Measurements from ENCODE around the gene GSDMA.
"Not testable (repeated sequence)": the region's sequence is repeated elsewhere in the genome, so short reads cannot be mapped to it uniquely, and the experiment has no call there.

Gene GSDMA

DNA sequence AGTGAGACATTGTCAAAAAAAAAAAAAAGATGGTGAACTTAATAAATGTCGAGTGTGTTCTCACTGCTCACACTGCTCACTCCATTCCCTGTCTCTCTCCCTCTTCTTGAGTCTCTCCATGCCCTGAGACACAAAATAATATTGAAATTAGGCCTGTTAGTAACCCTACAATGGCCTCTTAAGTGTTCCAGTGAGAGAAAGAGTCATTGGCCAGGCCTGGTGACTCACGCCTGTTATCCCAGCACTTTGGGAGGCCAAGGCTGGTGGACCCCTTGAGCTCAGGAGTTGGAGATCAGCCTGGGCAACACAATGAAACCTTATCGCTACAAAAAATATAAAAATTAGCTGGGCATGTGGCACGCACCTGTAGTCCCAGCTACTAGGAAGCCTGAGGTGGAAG, 36.3 kb downstream of the GSDMA start:
- no peak for DNase-seq

DNA sequence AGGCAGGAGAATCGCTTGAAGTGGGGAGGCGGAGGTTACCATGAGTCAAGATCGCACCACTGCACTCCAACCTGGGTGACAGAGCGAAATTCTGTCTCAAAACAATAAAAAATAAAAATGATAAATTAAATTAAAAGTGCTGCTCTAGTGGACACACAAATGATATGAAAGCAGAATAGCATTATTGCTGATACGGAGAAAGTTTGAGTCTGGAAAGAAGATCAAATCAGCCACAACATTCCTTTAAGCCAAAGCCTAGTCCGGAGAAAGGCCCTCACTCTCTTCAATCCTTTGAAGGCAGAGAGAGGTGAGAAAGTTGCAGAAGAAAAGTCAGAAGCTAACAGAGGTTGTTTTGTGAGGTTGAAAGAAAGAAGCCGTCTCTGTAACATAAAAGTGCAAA, 37.4 kb downstream of the GSDMA start:
- DNase-seq: no peak

DNA sequence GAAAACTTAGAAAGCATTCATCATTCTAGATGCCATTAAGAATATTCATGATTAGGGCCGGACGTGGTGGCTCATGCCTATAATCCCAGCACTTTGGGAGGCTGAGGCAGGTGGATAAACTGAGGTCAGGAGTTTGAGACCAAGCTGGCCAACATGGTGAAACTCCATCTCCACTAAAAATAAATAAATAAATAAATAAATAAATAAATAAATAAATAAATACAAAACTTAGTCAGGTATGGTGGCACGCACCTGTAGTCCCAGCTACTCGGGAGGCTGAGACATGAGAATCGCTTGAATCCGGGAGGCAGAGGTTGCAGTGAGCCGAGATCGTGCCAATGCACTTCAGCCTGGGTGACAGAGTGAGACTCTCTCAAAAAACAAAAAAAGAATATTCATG, 38.5 kb downstream of the GSDMA start:
- DNase-seq: not testable (repeated sequence)

DNA sequence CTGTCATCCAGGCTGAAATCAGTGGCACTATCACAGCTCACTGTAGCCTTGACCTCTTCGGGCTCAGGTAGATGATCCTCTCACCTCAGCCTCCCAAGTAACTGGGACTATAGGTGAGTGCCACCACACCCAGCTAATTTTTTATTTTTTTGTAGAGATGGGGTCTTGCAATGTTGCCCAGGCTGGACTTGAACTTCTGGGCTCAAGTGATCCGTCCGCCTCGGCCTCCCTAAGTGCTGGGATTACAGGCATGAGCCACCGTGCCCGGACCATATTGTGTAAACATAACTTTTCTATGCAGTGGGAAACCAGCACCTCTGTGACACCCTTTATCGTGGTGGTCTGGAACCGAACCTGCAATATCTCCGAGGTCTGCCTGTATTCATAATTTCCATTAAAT, 41.3 kb downstream of the GSDMA start:
- no peak for DNase-seq

DNA sequence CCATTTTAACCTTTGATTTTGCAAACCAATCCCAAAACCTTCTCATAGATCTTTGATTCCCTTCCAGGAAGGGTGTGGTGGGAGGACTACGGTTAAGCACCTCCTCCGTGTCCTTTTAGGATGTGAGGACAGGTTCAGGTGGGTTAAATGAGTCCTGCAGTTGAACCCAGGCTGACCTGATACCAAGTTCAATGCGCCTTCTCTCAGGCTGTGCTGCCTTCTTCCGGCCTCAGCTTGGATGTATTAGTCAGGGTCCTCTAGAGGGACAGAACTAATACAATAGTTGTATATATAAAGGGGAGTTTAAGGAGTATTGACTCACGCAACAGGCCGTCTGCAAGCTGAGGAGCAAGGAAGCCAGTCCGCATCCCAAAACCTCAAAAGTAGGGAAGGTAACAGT, 41.9 kb downstream of the GSDMA start:
- DNase-seq: no peak

DNA sequence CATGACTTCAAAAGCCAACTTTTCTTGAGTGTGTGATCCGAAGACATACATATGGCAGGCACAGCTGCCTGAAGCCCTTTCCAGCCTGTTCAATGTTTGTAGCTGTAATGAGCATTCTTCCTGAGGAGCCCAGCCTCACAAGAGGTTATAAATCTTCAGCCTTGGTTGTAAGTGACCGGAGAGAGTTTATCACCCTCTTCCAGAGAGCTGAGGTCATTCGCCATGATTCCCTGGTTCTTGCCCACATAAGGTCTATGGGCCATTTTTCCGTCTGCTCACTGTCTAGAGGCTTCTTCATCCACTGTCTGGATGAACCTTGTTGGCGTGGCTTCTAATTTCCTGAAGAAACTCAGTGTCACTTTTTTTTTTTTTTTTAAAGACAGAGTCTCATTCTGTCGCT, 42.7 kb downstream of the GSDMA start:
- no peak for DNase-seq

DNA sequence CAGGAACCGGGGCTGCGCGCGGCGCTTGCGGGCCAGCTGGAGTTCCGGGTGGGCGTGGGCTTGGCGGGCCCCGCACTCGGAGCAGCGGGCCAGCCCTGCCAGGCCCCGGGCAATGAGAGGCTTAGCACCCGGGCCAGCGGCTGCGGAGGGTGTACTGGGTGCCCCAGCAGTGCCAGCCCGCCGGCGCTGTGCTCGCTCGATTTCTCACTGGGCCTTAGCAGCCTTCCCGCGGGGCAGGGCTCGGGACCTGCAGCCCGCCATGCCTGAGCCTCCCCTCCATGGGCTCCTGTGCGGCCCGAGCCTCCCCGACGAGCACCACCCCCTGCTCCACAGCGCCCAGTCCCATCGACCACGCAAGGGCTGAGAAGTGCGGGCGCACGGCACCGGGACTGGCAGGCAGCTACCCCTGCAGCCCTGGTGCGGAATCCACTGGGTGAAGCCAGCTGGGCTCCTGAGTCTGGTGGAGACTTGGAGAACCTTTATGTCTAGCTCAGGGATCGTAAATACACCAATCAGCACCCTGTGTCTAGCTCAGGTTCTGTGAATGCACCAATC, 48.2 kb downstream of the GSDMA start:
- not testable (repeated sequence) for DNase-seq

DNA sequence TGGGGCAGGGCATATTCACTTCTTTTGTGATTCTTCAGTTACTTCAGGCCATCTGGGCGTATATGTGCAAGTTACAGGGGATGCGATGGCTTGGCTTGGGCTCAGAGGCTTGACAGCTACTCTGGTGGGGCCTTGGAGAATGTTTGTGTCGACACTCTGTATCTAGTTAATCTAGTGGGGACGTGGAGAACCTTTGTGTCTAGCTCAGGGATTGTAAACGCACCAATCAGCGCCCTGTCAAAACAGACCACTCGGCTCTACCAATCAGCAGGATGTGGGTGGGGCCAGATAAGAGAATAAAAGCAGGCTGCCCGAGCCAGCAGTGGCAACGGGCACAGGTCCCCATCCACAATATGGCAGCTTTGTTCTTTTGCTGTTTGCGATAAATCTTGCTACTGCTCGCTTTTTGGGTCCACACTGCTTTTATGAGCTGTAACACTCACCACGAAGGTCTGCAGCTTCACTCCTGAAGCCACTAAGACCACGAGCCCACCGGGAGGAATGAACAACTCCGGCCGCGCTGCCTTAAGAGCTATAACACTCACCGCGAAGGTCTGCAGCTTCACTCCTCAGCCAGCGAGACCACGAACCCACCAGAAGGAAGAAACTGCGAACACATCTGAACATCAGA, 49.3 kb downstream of the GSDMA start:
- not testable (repeated sequence) for DNase-seq

DNA sequence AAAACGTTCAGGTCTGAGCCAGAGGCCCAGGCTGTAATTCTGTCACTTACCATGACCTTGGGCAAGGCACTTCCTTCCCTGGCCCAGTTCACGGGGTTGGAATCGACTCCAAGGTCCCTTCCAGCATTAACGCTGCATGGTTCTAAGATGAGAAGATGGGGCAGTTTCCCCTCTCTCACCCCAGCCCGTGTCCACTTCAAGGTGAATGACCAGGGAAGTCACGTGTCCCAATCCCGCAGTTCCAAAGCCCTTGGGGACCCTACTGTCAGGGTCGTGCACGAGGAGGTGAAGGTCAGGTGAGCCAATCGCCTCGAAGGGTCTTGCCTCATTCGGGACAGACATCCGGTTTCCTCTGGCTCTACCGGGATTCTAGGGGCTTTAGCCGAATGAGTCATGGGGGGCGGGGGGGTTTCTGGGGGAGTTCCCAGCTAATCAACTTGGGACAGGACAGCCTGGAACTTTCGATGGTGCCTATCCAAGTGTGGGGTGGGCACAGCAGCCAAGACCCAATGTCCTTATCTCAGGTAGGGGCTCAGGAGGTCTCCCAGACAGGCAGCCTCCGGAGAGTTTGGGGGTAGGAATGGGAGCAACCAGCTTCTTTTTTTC, 51.7 kb downstream of the GSDMA start:
- DNase-seq: no peak

DNA sequence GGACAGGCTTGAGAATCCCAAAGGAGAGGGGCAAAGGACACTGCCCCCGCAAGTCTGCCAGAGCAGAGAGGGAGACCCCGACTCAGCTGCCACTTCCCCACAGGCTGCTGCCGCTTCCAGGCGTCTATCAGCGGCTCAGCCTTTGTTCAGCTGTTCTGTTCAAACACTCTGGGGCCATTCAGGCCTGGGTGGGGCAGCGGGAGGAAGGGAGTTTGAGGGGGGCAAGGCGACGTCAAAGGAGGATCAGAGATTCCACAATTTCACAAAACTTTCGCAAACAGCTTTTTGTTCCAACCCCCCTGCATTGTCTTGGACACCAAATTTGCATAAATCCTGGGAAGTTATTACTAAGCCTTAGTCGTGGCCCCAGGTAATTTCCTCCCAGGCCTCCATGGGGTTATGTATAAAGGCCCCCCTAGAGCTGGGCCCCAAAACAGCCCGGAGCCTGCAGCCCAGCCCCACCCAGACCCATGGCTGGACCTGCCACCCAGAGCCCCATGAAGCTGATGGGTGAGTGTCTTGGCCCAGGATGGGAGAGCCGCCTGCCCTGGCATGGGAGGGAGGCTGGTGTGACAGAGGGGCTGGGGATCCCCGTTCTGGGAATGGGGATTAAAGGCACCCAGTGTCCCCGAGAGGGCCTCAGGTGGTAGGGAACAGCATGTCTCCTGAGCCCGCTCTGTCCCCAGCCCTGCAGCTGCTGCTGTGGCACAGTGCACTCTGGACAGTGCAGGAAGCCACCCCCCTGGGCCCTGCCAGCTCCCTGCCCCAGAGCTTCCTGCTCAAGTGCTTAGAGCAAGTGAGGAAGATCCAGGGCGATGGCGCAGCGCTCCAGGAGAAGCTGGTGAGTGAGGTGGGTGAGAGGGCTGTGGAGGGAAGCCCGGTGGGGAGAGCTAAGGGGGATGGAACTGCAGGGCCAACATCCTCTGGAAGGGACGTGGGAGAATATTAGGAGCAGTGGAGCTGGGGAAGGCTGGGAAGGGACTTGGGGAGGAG, 52.5 kb downstream of the GSDMA start, which contains the start of gene CSF3:
CSF3 (plus strand) TSS at position 436 of the 993 bp plus-strand sequence; CDS start at position 471, 35 bp downstream.
- no peak for DNase-seq

DNA sequence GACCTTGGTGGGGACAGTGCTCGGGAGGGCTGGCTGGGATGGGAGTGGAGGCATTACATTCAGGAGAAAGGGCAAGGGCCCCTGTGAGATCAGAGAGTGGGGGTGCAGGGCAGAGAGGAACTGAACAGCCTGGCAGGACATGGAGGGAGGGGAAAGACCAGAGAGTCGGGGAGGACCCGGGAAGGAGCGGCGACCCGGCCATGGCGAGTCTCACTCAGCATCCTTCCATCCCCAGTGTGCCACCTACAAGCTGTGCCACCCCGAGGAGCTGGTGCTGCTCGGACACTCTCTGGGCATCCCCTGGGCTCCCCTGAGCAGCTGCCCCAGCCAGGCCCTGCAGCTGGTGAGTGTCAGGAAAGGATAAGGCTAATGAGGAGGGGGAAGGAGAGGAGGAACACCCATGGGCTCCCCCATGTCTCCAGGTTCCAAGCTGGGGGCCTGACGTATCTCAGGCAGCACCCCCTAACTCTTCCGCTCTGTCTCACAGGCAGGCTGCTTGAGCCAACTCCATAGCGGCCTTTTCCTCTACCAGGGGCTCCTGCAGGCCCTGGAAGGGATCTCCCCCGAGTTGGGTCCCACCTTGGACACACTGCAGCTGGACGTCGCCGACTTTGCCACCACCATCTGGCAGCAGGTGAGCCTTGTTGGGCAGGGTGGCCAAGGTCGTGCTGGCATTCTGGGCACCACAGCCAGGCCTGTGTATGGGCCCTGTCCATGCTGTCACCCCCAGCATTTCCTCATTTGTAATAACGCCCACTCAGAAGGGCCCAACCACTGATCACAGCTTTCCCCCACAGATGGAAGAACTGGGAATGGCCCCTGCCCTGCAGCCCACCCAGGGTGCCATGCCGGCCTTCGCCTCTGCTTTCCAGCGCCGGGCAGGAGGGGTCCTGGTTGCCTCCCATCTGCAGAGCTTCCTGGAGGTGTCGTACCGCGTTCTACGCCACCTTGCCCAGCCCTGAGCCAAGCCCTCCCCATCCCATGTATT, 53.5 kb downstream of the GSDMA start:
- no peak for DNase-seq

DNA sequence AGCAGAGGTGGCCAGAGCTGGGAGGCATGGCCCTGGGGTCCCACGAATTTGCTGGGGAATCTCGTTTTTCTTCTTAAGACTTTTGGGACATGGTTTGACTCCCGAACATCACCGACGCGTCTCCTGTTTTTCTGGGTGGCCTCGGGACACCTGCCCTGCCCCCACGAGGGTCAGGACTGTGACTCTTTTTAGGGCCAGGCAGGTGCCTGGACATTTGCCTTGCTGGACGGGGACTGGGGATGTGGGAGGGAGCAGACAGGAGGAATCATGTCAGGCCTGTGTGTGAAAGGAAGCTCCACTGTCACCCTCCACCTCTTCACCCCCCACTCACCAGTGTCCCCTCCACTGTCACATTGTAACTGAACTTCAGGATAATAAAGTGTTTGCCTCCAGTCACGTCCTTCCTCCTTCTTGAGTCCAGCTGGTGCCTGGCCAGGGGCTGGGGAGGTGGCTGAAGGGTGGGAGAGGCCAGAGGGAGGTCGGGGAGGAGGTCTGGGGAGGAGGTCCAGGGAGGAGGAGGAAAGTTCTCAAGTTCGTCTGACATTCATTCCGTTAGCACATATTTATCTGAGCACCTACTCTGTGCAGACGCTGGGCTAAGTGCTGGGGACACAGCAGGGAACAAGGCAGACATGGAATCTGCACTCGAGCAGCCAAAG, 54.7 kb downstream of the GSDMA start:
- no peak for DNase-seq

DNA sequence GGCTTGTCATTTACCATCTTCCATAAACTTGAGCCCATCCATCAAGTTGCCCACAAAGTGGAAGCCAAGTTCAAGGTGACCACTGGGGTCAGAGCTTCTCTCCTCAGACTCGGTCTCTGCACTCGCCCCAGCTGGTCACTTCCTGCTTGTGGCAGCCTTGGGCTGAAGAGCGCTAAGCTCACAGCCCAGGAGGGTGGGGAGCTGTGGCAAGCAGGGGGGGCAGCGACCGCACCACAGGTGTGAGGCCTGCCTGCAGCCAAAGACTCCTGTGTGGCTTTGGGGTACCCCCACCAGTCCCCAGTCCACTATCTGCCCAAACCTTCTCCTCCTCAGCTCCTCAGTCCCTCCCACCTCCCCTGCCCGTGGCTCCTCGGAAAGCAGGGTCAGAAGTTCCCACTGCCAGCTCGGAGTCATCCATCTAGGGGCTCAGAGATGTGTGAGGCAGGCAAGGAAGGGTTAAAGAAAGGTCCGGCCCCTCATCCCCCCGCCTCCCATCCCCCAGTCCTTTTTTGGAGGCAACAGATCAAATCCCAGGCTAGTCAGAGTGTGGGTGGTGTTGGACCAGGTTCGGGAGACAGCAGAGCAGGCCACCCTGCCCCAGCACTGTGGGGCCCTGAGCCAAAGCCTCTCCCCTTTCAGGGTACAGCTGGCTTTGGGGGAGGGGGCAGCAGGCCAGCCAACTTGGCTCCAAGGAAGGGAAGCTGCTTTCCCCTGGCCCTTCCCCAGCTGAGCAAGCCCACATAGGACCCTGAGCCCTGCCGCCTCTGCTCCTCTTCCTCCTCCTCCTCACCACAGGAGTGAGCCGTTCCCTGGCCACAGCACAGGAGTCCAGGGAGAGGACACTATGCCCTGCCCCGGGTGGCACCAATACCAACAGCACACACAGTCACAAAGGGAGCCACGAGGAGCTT, 55.7 kb downstream of the GSDMA start:
- no peak for DNase-seq

DNA sequence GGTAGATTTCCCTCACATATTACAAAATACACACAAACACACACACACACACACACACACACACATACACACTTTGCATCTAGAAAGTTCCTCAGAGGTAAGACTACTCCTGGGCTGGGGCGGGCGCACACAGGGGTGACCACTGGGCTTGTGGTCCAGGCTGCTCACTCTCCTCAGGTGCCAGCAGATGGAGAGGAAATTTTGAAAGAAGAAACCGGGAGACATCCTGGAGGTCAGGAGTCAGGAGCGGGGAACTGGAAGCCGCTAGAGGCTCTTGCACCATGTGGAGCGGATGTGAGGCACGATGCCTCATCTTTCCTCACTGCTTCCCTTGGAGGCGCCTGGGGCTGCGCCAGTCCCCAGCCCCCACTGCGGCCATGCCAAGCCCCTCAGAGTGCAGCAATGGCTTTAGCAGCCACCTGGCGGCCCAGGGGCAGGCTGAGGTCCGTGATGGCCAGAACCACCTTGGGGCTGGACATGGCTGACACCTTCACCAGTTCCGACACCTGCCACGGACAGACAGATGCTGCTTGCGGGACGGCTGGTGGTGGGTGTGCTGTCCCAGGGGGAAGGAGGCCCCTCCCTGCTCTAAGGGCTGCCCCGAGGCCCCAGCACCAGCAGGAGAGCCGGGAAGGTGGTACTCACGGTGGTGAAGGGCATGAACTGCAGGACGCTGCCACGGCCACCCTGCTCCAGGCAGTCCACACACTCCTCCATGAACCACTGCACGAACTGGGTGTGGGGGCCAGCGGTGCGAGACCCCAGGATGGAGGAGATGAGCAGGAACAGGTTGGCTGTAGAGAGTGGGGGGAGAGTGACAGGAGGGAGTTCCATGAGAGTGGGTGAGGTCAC, 56.6 kb downstream of the GSDMA start:
- DNase-seq: no peak

DNA sequence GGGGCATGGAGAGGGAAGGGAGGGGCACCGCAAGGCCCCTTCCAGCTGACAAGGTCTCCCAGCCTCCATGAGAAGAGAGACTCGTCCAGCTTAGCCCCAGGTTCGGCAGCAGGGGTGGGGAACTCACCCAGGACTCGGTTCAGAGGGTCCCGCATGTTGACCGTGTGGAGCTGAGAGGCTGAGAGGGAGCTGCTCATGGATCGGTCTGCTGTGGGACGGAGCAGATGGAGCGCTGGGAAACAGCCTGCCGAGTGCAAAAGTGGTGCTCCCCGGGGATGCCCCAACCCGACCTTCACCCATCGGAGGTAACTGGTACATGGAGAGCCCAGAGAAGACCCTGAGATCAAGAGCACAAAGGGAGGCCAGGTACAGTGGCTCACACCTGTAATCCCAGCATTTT, 57.3 kb downstream of the GSDMA start:
- no peak for DNase-seq

DNA sequence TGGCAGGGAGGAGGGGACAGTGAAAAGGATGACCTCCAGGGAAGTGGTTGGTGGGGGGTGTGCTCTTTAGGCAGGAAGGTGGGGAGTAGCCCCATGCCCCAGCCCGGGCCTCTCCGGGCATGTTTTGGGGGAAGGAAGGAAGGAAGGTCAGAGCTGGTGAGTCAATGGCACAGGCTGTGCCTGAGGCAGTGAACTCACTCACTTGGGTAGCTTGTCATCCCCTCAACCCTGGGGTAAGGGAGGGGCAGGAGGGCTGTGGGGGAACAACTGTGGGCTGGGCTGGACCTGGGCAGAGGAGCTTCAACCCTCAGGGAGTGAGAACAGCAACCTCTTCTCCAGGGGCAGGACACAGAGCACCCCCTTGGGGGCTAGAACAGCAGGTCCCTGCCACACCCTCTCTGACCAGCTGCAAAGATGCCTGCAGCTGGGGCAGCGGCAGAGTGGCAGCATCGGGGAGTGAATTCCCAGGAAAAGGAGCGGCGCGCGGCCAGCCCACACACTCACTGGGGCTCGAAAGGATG, 58.7 kb downstream of the GSDMA start:
- no peak for DNase-seq

DNA sequence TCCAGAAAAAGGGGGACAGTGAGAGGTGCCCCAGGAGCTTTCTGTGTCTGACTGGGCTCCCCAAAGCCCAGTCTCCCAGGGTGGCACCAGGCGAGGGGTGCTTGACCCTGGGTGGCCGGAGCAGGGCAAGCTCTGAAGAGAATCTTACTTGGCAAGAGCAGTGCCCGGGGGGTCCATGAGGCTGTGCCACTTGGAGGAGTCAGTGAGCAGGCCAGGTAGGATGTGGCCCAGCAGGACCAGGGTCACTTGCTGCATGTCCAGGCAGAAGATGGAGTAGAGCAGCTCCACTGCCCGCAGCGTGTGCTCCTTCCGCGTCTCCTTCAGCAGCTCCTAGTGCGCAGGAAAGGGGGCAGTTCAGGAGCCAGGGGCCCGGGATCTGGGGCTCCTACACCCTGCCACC, 59.7 kb downstream of the GSDMA start:
- no peak for DNase-seq

DNA sequence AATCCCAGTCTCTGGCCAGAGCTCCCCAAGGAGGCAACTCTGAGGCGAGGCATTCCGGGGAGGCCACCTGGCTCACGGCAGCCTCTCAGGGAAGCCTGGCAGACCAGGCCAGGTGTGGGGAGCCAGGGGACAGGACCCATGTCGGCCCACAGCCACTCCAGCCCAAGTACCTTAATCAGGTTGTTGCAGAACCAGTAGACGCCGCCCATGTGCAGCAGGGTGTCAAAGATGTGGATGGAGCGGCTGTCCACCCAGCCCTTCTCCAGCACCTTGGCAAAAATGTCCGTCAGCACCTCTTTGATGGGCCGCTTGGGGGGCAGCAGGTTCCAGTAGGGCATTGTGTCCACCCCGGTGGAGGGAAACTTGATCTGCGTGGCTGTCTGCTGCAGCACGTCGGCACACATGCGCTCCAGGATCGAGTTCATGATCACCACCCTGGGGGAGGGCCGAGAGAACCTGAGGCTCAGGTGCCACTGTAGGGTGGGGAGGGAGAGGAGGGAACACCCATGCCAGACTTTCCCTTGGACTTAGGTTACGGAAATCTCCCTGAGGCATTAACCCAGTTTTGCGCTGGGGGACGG, 60.2 kb downstream of the GSDMA start:
- no peak for DNase-seq

Data from hippocampal formation (tissue), 2 donors.